ENCODE data around the gene RAD51B. TPM values are rescaled to one million over a fixed set of nuclear protein-coding genes. Genes with fewer than 3 reads are reported as not detected.

RAD51B gene
- total and polyA plus RNA-seq, 2 of the 13 experiments (the other 11 are each of a cell fraction or from before 2014, with no cell fraction given), result 7.0 to 9.5 TPM

DNA sequence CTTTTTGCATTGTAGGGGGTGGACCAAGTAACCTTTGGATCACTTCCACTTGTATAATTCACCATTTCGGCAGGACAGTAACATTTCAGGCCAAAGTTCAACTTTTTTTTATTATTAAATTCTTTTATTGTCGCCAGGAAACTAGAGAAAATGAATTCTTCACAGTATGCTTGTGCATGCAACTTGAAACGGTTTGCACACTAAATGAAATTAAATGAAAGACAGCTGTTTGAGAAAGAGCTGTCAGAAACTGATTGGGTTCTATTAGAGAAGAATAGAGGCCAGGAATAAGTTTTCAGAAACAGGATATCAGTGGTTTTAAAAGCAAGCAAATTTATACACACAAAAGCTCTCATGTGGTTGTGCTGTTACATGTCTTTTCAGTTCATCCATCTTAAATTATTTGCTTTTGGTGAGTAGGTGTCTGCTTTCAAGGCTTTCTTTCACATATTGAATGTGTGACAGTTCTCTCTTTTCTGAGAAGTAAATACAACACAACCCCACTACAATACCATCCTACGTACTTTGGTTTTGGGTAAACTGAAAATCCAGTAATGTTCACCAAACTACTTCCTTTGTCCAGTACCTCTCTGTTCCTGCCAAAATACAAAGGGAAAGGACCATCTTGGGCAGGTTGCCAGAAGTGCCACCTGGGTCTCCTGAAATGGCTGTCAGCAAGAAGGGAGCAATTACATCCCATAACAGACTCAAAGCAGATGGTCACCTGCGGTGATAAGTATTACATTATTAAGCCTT is 291.7 kb downstream of the RAD51B start:
- Histone ChIP-seq H2AFZ (ENCODE audit: low read length) (no peak overlapping the region), H3K27ac (ENCODE audit: extremely low read length, insufficient read depth, low read length) (no peak overlapping the region), H3K36me3 (replicated peaks in 1 of 2; ENCODE audit: control insufficient read depth in 1 of 2, insufficient read depth in 2 of 2, low read length in 2 of 2) (no peaks in the 10 kb centered on the region), H4K20me1 (ENCODE audit: insufficient read depth, low read length) (no peaks in the 10 kb centered on the region), H3K4me3 (replicated peaks in 1 of 3; ENCODE audit: insufficient read depth in 1 of 3, low read depth in 2 of 3, low read length in 3 of 3) (no peak overlapping the region), H3K4me1 (ENCODE audit: insufficient read depth, low read length) (peaks cover 13% of the 10 kb centered on the region), H3K4me2 (ENCODE audit: low read depth, low read length) (no peak overlapping the region), H3K27me3 (ENCODE audit: control insufficient read depth in 1 of 2, insufficient read depth in 2 of 2, low read length in 2 of 2) (no peaks in the 10 kb centered on the region), H3K9me3 (ENCODE audit: low read length) (no peaks in the 10 kb centered on the region), H3K9ac (ENCODE audit: insufficient read depth, low read depth, low read length) (no peak overlapping the region), H3K79me2 (ENCODE audit: insufficient read depth, low read length) (no peaks in the 10 kb centered on the region)
- WGBS (ENCODE audit: low lambda C conversion rate), result 62% methylated on average over 5 of the region's 5 CpGs
- in situ Hi-C loops (cut with HindIII; ENCODE audit: extremely low pct_ligation_motif_present, low pct_unique_long_range_greater_than_20kb) (no loop called here), intact Hi-C loops (cut with micrococcal nuclease; ENCODE audit: unreplicated experiment) (no loop called here)
- POLR2A ChIA-PET, result no interaction called here
- DNase-seq (ENCODE audit: low spot score) (no peak), ATAC-seq (no peak), FAIRE-seq (no peak)
- BruUV-seq (replicated peaks), result no TSS peak
- CTCF ChIA-PET (ENCODE audit: low intra/inter-chr PET ratio, low total read pairs), result no interaction called here
- TF ChIP-seq ZNF850 (CRISPR knock-in tag; conservative IDR thresholded peaks at IDR 0.05) (no peak), MYC (CRISPR knock-in tag; IDR thresholded peaks at IDR 0.05; ENCODE audit: borderline replicate concordance) (no peak), SRF (IDR thresholded peaks at IDR 0.05; ENCODE audit: low read depth, low read length) (no peak), MBNL3 (CRISPR knock-in tag; conservative IDR thresholded peaks at IDR 0.05) (no peak), ZNF670 (CRISPR knock-in tag; IDR thresholded peaks at IDR 0.05; ENCODE audit: borderline replicate concordance) (no peak), XRCC5 (optimal IDR thresholded peaks at IDR 0.05; ENCODE audit: low read length) (no peak), ETV5 (CRISPR knock-in tag; IDR thresholded peaks at IDR 0.05; ENCODE audit: borderline replicate concordance) (no peak), ZNF607 (CRISPR knock-in tag; IDR thresholded peaks at IDR 0.05; ENCODE audit: borderline replicate concordance) (no peak), STAG1 (CRISPR knock-in tag; IDR thresholded peaks at IDR 0.05) (no peak), DNMT3B (CRISPR knock-in tag; conservative IDR thresholded peaks at IDR 0.05) (no peak)
- TF ChIP-seq, protein P1, sequence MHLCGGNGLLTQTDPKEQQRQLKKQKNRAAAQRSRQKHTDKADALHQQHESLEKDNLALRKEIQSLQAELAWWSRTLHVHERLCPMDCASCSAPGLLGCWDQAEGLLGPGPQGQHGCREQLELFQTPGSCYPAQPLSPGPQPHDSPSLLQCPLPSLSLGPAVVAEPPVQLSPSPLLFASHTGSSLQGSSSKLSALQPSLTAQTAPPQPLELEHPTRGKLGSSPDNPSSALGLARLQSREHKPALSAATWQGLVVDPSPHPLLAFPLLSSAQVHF (CRISPR knock-in tag; IDR thresholded peaks at IDR 0.05), result no peak
- TF ChIP-seq, protein P2, sequence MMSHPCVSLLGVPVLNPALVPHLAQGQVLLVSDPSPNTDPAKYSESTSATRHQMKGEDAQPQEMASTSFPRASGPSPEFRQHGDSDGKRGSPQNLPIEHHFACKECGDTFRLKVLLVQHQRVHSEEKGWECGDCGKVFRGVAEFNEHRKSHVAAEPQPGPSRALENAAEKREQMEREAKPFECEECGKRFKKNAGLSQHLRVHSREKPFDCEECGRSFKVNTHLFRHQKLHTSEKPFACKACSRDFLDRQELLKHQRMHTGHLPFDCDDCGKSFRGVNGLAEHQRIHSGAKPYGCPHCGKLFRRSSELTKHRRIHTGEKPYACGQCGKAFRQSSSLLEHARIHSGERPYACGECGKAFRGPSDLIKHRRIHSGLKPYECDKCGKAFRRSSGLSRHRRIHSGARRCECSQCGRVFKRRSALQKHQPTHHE (CRISPR knock-in tag; IDR thresholded peaks at IDR 0.05; ENCODE audit: borderline replicate concordance), result no peak
- TF ChIP-seq, protein P3, sequence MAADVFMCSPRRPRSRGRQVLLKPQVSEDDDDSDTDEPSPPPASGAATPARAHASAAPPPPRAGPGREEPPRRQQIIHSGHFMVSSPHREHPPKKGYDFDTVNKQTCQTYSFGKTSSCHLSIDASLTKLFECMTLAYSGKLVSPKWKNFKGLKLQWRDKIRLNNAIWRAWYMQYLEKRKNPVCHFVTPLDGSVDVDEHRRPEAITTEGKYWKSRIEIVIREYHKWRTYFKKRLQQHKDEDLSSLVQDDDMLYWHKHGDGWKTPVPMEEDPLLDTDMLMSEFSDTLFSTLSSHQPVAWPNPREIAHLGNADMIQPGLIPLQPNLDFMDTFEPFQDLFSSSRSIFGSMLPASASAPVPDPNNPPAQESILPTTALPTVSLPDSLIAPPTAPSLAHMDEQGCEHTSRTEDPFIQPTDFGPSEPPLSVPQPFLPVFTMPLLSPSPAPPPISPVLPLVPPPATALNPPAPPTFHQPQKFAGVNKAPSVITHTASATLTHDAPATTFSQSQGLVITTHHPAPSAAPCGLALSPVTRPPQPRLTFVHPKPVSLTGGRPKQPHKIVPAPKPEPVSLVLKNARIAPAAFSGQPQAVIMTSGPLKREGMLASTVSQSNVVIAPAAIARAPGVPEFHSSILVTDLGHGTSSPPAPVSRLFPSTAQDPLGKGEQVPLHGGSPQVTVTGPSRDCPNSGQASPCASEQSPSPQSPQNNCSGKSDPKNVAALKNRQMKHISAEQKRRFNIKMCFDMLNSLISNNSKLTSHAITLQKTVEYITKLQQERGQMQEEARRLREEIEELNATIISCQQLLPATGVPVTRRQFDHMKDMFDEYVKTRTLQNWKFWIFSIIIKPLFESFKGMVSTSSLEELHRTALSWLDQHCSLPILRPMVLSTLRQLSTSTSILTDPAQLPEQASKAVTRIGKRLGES (CRISPR knock-in tag; IDR thresholded peaks at IDR 0.05; ENCODE audit: borderline replicate concordance), result no peak
- TF ChIP-seq, protein P4, sequence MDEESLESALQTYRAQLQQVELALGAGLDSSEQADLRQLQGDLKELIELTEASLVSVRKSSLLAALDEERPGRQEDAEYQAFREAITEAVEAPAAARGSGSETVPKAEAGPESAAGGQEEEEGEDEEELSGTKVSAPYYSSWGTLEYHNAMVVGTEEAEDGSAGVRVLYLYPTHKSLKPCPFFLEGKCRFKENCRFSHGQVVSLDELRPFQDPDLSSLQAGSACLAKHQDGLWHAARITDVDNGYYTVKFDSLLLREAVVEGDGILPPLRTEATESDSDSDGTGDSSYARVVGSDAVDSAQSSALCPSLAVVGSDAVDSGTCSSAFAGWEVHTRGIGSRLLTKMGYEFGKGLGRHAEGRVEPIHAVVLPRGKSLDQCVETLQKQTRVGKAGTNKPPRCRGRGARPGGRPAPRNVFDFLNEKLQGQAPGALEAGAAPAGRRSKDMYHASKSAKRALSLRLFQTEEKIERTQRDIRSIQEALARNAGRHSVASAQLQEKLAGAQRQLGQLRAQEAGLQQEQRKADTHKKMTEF (CRISPR knock-in tag; IDR thresholded peaks at IDR 0.05), result no peak

Measured in HepG2 (cell line).